Loucy (cell line): Measurements from ENCODE around the gene TSEN54.

Source experiments
- EZH2phosphoT487 ChIP-seq: fragments of 200-600 bp; IDR thresholded peaks from 2 replicates; pipeline ENCODE4 v1.6.1; 2018; ENCODE audit warnings: antibody characterized with exemption, mild to moderate bottlenecking, moderate library complexity, borderline replicate concordance
- TF ChIP-seq, protein P1 (sequence below): fragments of 200-600 bp; sonication (generic); conservative IDR thresholded peaks from 2 replicates; pipeline ENCODE4 v1.5.1; 2014; ENCODE audit warnings: mild to moderate bottlenecking, antibody characterized with exemption, low read length

DNA sequence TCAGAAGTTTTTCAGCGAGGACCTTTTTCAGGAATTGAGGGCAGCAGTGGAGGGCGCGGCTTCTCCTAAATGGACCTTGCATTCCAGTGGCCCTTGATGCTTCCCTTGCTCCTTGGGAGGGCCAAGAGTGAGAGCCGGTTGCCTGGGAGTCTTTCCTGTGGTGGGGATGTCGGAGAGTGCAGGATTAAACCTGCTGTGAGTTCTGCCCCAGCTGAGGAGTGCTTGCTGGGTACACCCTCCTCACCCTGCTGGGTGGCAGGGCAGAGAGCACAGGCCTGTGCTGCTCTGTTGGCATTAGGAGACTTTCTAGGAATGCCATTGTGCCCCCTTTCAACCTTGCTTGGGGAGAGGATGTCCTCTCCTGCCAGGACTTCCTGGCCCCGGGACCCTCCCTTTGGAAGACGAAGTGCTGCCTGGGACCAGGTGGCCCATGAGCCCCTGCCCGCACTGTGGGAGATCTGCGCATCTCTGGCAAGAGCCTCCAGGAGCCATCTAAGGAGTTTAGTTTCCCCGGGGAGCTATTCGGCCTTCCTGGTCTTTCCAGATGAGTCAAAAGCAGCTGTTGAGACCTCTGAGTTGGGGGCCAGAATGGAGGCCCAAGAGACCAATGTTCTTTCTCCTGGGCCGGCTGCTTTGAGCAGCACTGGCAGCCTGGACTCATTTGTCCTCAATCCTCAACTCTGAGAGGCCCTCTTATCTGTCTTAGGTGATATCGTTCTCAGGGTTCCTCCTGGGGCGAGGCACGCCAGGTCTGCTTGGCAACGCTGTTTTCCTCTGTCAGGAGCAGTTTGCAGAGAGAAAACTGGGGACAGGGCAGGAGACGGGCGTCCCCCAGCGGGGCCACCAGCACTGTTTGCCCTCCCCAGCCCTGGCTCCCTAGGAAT is 14.8 kb downstream of the TSEN54 start:
- TF ChIP-seq, protein P1, sequence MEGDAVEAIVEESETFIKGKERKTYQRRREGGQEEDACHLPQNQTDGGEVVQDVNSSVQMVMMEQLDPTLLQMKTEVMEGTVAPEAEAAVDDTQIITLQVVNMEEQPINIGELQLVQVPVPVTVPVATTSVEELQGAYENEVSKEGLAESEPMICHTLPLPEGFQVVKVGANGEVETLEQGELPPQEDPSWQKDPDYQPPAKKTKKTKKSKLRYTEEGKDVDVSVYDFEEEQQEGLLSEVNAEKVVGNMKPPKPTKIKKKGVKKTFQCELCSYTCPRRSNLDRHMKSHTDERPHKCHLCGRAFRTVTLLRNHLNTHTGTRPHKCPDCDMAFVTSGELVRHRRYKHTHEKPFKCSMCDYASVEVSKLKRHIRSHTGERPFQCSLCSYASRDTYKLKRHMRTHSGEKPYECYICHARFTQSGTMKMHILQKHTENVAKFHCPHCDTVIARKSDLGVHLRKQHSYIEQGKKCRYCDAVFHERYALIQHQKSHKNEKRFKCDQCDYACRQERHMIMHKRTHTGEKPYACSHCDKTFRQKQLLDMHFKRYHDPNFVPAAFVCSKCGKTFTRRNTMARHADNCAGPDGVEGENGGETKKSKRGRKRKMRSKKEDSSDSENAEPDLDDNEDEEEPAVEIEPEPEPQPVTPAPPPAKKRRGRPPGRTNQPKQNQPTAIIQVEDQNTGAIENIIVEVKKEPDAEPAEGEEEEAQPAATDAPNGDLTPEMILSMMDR = no peak
- no peak for TF ChIP-seq EZH2phosphoT487
